Vagina (tissue), 2 donors: ENCODE measurements around the gene CACNA2D4.

Source experiments
- CTCF ChIP-seq, 3 experiments: fragments of 450-650 bp in 2 of 3; fragments of 200-600 bp in 1 of 3; sonication (generic) in 1 of 3; IDR thresholded peaks; one replicate each; pipeline ENCODE4 v1.5.1; 2017 to 2019; ENCODE audit warnings: antibody characterized with exemption in 3 of 3, mild to moderate bottlenecking in 2 of 3, moderate library complexity in 2 of 3
- POLR2A ChIP-seq, 2 donors: fragments of 450-650 bp; IDR thresholded peaks; one replicate each; pipeline ENCODE4 v1.6.1; 2017; ENCODE audit warnings: antibody characterized with exemption in 2 of 2, mild to moderate bottlenecking in 2 of 2, moderate library complexity in 2 of 2

DNA sequence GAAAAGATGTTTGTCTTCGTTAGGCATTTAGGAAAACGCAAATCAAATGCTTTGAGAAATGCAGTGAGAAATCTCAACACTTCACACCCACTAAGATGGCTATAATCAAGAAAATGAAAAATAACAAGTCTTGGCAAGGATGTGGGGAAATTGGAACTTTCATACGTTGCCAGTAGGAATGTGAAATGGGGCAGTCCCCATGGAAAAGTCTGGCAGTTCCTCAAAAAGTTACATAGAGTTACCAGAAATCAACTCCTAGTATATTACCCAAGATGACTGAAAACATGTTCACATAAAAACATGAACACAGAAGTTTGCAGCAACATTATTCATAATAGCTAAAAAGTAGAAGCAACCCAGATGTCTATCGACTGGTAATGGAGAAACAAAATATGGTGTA lies 139.5 kb downstream of the CACNA2D4 start:
- TF ChIP-seq CTCF (IDR thresholded peaks at IDR 0.05) (no peak), POLR2A (IDR thresholded peaks at IDR 0.05) (no peak)
